Measurements from ENCODE around the gene ILKAP.
A peak's percentile ranks its signal among the peaks of the same experiment; 100 is the strongest.

- peak; percentile 6 for TF ChIP-seq CTCF (IDR thresholded peaks at IDR 0.05; ENCODE audit: borderline replicate concordance, extremely low read depth, low read length, poor library complexity, severe bottlenecking)
- TF ChIP-seq EZH2 (IDR thresholded peaks at IDR 0.05; ENCODE audit: borderline replicate concordance, low read depth, low read length, severe bottlenecking), result no peak
Observed at GRCh38 chr2:238133499-238134392, 69.7 kb downstream of the ILKAP start.

Data from DND-41 (cell line).